A673 (cell line): ENCODE data around the gene CAMSAP3. TPM values are rescaled to one million over a fixed set of nuclear protein-coding genes. Genes with fewer than 3 reads are reported as not detected.
"Not testable (repeated sequence)": the region's sequence is repeated elsewhere in the genome, so short reads cannot be mapped to it uniquely, and the experiment has no call there.

Experiments used
- BruUV-seq: library from RNA; stranded (reverse); fragments of 400-500 nt; replicated peaks from 2 replicates; lab custom pipeline; 2021; lab: Mats Ljungman, UMichigan
- CTCF ChIA-PET: fragments of 300-600 bp; sonication (Branson Sonifier 250); formaldehyde crosslinking; loops from one replicate; lab custom pipeline; 2022; ENCODE audit warnings: antibody characterized with exemption; lab: Charles Lee
- POLR2A ChIA-PET: fragments of 300-600 bp; sonication (Branson Sonifier 250); formaldehyde crosslinking; loops from one replicate; lab custom pipeline; 2022; ENCODE audit warnings: antibody characterized with exemption; ENCODE audit not compliant: low non-redundant PET; lab: Charles Lee
- DNase-seq: peaks from one replicate; pipeline ENCODE4 v3.0.0-alpha.2; 2015; ENCODE audit warnings: low spot score
- H3K27ac ChIP-seq: fragments of 200-600 bp; sonication (generic); 2 replicates; pipeline ENCODE4 v1.5.1; 2016; ENCODE audit warnings: mixed run types, low read depth, mild to moderate bottlenecking, mixed read lengths, antibody characterized with exemption, low read length; ENCODE audit not compliant: poor library complexity, severe bottlenecking
- H3K27me3 ChIP-seq: fragments of 200-600 bp; sonication (generic); replicated peaks from 2 replicates; pipeline ENCODE4 v1.6.1; 2017; ENCODE audit warnings: mixed run types, low read depth, mild to moderate bottlenecking, mixed read lengths, antibody characterized with exemption, low read length; ENCODE audit not compliant: insufficient read depth, poor library complexity
- H3K36me3 ChIP-seq: fragments of 200-600 bp; sonication (generic); 2 replicates; pipeline ENCODE4 v1.6.1; 2016; ENCODE audit warnings: mixed run types, mild to moderate bottlenecking, mixed read lengths, antibody characterized with exemption, low read length; ENCODE audit not compliant: insufficient read depth, poor library complexity, severe bottlenecking
- H3K4me1 ChIP-seq: fragments of 200-600 bp; sonication (generic); 2 replicates; pipeline ENCODE4 v1.6.1; 2017; ENCODE audit warnings: mixed run types, mild to moderate bottlenecking, mixed read lengths, antibody characterized with exemption, low read length; ENCODE audit not compliant: insufficient read depth, poor library complexity, severe bottlenecking
- H3K4me3 ChIP-seq: fragments of 200-600 bp; sonication (generic); 2 replicates; pipeline ENCODE4 v1.5.1; 2016; ENCODE audit warnings: low read depth, mixed run types, mild to moderate bottlenecking, mixed read lengths, low read length; ENCODE audit not compliant: poor library complexity, severe bottlenecking
- H3K9me3 ChIP-seq: fragments of 200-600 bp; sonication (generic); 2 replicates; pipeline ENCODE4 v1.6.1; 2016; ENCODE audit warnings: mixed run types, low read depth, mild to moderate bottlenecking, mixed read lengths, antibody characterized with exemption, low read length; ENCODE audit not compliant: poor library complexity, severe bottlenecking
- CTCF ChIP-seq: fragments of 300-800, 200-600 bp; sonication (generic); conservative IDR thresholded peaks from 2 replicates; pipeline ENCODE4 v1.5.1; 2017; ENCODE audit warnings: low read depth, mild to moderate bottlenecking, antibody characterized with exemption, low read length, moderate library complexity, mixed read lengths
- EZH2 ChIP-seq: fragments of 200-600 bp; sonication (generic); IDR thresholded peaks from 2 replicates; pipeline ENCODE4 v1.6.1; 2017; ENCODE audit warnings: borderline replicate concordance, low read depth, mild to moderate bottlenecking, mixed read lengths, antibody characterized with exemption, low read length; ENCODE audit not compliant: poor library complexity, severe bottlenecking
- intact Hi-C: fragments of 100-400 bp; cut with micrococcal nuclease; formaldehyde crosslinking; loops from one replicate; pipeline ENCODE4 v1.10.0; 2022; ENCODE audit not compliant: unreplicated experiment
- total RNA-seq: library from RNA; stranded (reverse); gene quantifications from 2 replicates; pipeline ENCODE4 v1.2.3, GENCODE V29; 2021

CAMSAP3 gene
- total RNA-seq, 1 experiment from 2014 or later: 1.2 TPM

GRCh38 chr19:7642295-7643030, 46.8 kb downstream of the CAMSAP3 start:
- DNase-seq: no peak
- no TSS peak for BruUV-seq
- intact Hi-C loops: no loop called here
- Histone ChIP-seq H3K9me3 (no peaks in the 10 kb centered on the region), H3K4me1 (no peaks in the 10 kb centered on the region), H3K27me3 (no peaks in the 10 kb centered on the region), H3K27ac (no peak overlapping the region), H3K36me3 (no peaks in the 10 kb centered on the region), H3K4me3 (no peak overlapping the region)
- no peak for TF ChIP-seq EZH2
- TF ChIP-seq CTCF: no peak
- CTCF ChIA-PET: interaction anchor here (0.5 to 0.8 kb wide), 3 partner anchors 15 to 77 kb away, joined by 3 to 4 read pairs (median 3); partner anchors contain the start of gene TRAPPC5
- POLR2A ChIA-PET: no interaction called here

GRCh38 chr19:7643031-7643415, 47.4 kb downstream of the CAMSAP3 start:
- intact Hi-C loops: no loop called here
- H3K36me3 ChIP-seq: no peaks in the 10 kb centered on the region
- H3K27ac ChIP-seq: no peak overlapping the region
- BruUV-seq: no TSS peak
- ChIA-PET CTCF (interaction anchor here (0.6 kb wide), 1 partner anchor 78 kb away, joined by 3 read pairs; no protein-coding TSS in a partner anchor), POLR2A (no interaction called here)
- TF ChIP-seq CTCF: no peak
- no peak for TF ChIP-seq EZH2
- H3K4me3 ChIP-seq: no peak overlapping the region
- no peak for DNase-seq
- H3K27me3 ChIP-seq: no peaks in the 10 kb centered on the region
- H3K9me3 ChIP-seq: no peaks in the 10 kb centered on the region
- H3K4me1 ChIP-seq: no peaks in the 10 kb centered on the region

- H3K9me3 ChIP-seq, H3K36me3 ChIP-seq, BruUV-seq, intact Hi-C loops, H3K27ac ChIP-seq, H3K4me1 ChIP-seq, H3K27me3 ChIP-seq, H3K4me3 ChIP-seq: not testable (repeated sequence)
- POLR2A ChIA-PET: interaction anchor here (0.6 kb wide), 1 partner anchor 14 kb away, joined by 3 read pairs; the partner anchor contains the start of genes PET100 and XAB2
- CTCF ChIA-PET: interaction anchor here (1.3 kb wide), 1 partner anchor 75 kb away, joined by 4 read pairs; no protein-coding TSS in a partner anchor
- peak; percentile 33 for DNase-seq
Observed at GRCh38 chr19:7643629-7644549, 48.2 kb downstream of the CAMSAP3 start.
